SK-N-SH (cell line): ENCODE data around the gene DLG4. TPM values are rescaled to one million over a fixed set of nuclear protein-coding genes. Genes with fewer than 3 reads are reported as not detected.

Experiments used
- CTCF ChIA-PET: fragments of 300-600, 350-600 bp; formaldehyde crosslinking; extraction: SDS; loops from one replicate; lab custom pipeline; 2021; lab: Yijun Ruan, JAX
- POLR2A ChIA-PET: fragments of 350-600 bp; sonication (Branson Sonifier 250); formaldehyde crosslinking; extraction: SDS; loops from one replicate; lab custom pipeline; 2020; ENCODE audit warnings: antibody characterized with exemption, inconsistent platforms; lab: Yijun Ruan, JAX
- DNase-seq: peaks from one replicate; pipeline ENCODE4 v3.0.0; 2012
- H2AFZ ChIP-seq: fragments of 200-600 bp; sonication (generic); 2 replicates; pipeline ENCODE4 v1.8.1; 2016; ENCODE audit warnings: antibody characterized with exemption, mild to moderate bottlenecking, low read depth
- H3F3A ChIP-seq: fragments of 200-600 bp; sonication (generic); replicated peaks from 2 replicates; pipeline ENCODE3; 2016; ENCODE audit warnings: antibody characterized with exemption, mild to moderate bottlenecking; ENCODE audit not compliant: insufficient read depth
- H3K27ac ChIP-seq, 2 experiments: fragments of 200-500 bp in 1 of 2; fragments of 200-600 bp in 1 of 2; sonication (Bioruptor generic) in 1 of 2; sonication (generic), shearing (Covaris generic) in 1 of 2; 2 replicates each; pipeline versions ENCODE4 v1.5.1 to v1.6.1; 2014 to 2016; ENCODE audit warnings: low read depth in 2 of 2, inconsistent platforms in 1 of 2, low read length in 1 of 2, mild to moderate bottlenecking in 1 of 2, mixed read lengths in 1 of 2
- H3K27me3 ChIP-seq: fragments of 200-600 bp; sonication (generic), shearing (Covaris generic); 2 replicates; pipeline ENCODE4 v1.6.1; 2016; ENCODE audit warnings: mixed run types; ENCODE audit not compliant: insufficient read depth
- H3K36me3 ChIP-seq, 2 experiments: fragments of 200-500 bp in 1 of 2; fragments of 200-600 bp in 1 of 2; sonication (Bioruptor generic) in 1 of 2; sonication (generic) in 1 of 2; replicated peaks in 1 of 2; 2 replicates each; pipeline versions ENCODE3 to v1.5.1; 2014 to 2016; ENCODE audit warnings: low read length in 1 of 2, mild to moderate bottlenecking in 1 of 2; ENCODE audit not compliant: insufficient read depth in 2 of 2, control insufficient read depth in 1 of 2
- H3K4me1 ChIP-seq, 2 experiments: fragments of 200-500 bp in 1 of 2; fragments of 200-600 bp in 1 of 2; sonication (Bioruptor generic) in 1 of 2; sonication (generic), shearing (Covaris generic) in 1 of 2; 2 replicates each; pipeline versions ENCODE4 v1.5.1 to v1.6.1; 2014 to 2016; ENCODE audit warnings: low read depth in 1 of 2, low read length in 1 of 2, mixed run types in 1 of 2; ENCODE audit not compliant: insufficient read depth in 2 of 2, control insufficient read depth in 1 of 2
- H3K4me2 ChIP-seq: fragments of 200-600 bp; sonication (generic), shearing (Covaris generic); 2 replicates; pipeline ENCODE4 v1.6.1; 2017; ENCODE audit warnings: mixed run types
- H3K4me3 ChIP-seq, 2 experiments: fragments of 200-500 bp in 1 of 2; fragments of 200-600 bp in 1 of 2; sonication (Bioruptor generic) in 1 of 2; sonication (generic), shearing (Covaris generic) in 1 of 2; 2 replicates each; pipeline versions ENCODE4 v1.5.1 to v1.8.1; 2014 to 2016; ENCODE audit warnings: low read depth in 2 of 2, inconsistent platforms in 1 of 2, low read length in 1 of 2, mild to moderate bottlenecking in 1 of 2, mixed read lengths in 1 of 2, moderate library complexity in 1 of 2
- H3K79me2 ChIP-seq: fragments of 200-600 bp; sonication (generic); 2 replicates; pipeline ENCODE4 v1.8.1; 2017; ENCODE audit warnings: mild to moderate bottlenecking; ENCODE audit not compliant: insufficient read depth
- H3K9ac ChIP-seq: fragments of 200-600 bp; sonication (generic); 2 replicates; pipeline ENCODE4 v1.6.1; 2017; ENCODE audit warnings: mixed run types
- H3K9me2 ChIP-seq: fragments of 200-600 bp; sonication (generic); 2 replicates; pipeline ENCODE4 v1.6.1; 2017; ENCODE audit warnings: mixed run types
- H3K9me3 ChIP-seq: fragments of 200-600 bp; sonication (generic); 2 replicates; pipeline ENCODE4 v1.6.1; 2017; ENCODE audit warnings: mixed run types, mild to moderate bottlenecking, moderate library complexity
- H4K20me1 ChIP-seq: fragments of 200-600 bp; sonication (generic); 2 replicates; pipeline ENCODE4 v1.6.1; 2017; ENCODE audit warnings: mild to moderate bottlenecking, mixed run types; ENCODE audit not compliant: insufficient read depth
- CHD2 ChIP-seq: fragments of 150-350 bp; IDR thresholded peaks from 2 replicates; pipeline ENCODE4 v1.6.1; 2018; ENCODE audit warnings: low read length; ENCODE audit not compliant: partially characterized antibody
- ELF1 ChIP-seq: IDR thresholded peaks from 2 replicates; pipeline ENCODE4 v1.4.0; 2012
- EZH2phosphoT487 ChIP-seq: fragments of 200-600 bp; sonication (generic); IDR thresholded peaks from 2 replicates; pipeline ENCODE4 v1.6.1; 2017; ENCODE audit warnings: low read depth, mixed run types, mild to moderate bottlenecking, antibody characterized with exemption, moderate library complexity, borderline replicate concordance
- FOXM1 ChIP-seq: IDR thresholded peaks from 2 replicates; pipeline ENCODE4 v1.4.0; 2012; ENCODE audit warnings: low read depth, mild to moderate bottlenecking
- IRF3 ChIP-seq: fragments of 150-350 bp; IDR thresholded peaks from 2 replicates; pipeline ENCODE4 v1.6.1; 2016; ENCODE audit warnings: mild to moderate bottlenecking, low read depth, low read length
- MEF2A ChIP-seq: IDR thresholded peaks from 2 replicates; pipeline ENCODE4 v1.4.0; 2012; ENCODE audit warnings: low read depth, borderline replicate concordance
- MXI1 ChIP-seq: IDR thresholded peaks from 2 replicates; pipeline ENCODE4 v1.6.1; 2012; ENCODE audit warnings: mild to moderate bottlenecking, low read depth, low read length, improper control_type of control experiment
- NFIC ChIP-seq: IDR thresholded peaks from 2 replicates; pipeline ENCODE4 v1.4.0; 2012; ENCODE audit warnings: borderline replicate concordance
- SIN3A ChIP-seq: IDR thresholded peaks from 2 replicates; pipeline ENCODE4 v1.6.1; 2012; ENCODE audit warnings: low read depth, mild to moderate bottlenecking, low read length, moderate library complexity, borderline replicate concordance
- USF2 ChIP-seq: fragments of 150-350 bp; IDR thresholded peaks from 2 replicates; pipeline ENCODE4 v1.6.1; 2017; ENCODE audit warnings: antibody characterized with exemption, low read length, low read depth, borderline replicate concordance
- YY1 ChIP-seq: IDR thresholded peaks from 2 replicates; pipeline ENCODE4 v1.4.0; 2012; ENCODE audit warnings: low read depth, mild to moderate bottlenecking
- ZBTB33 ChIP-seq: IDR thresholded peaks from 2 replicates; pipeline ENCODE4 v1.4.0; 2012; ENCODE audit warnings: low read depth, borderline replicate concordance
- WGBS: methylation state at CpG from one replicate; pipeline ENCODE4 v1.1.6; 2017; ENCODE audit warnings: low lambda C conversion rate; 5-methylcytosine and 5-hydroxymethylcytosine counted together
- polyA plus RNA-seq, 3 experiments: library from polyadenylated mRNA; depleted of rRNA; stranded (reverse); fragments of >200 nt; gene quantifications; 2 replicates each; pipeline ENCODE4 v1.2.3, GENCODE V29; 2012

DLG4 gene
- polyA plus RNA-seq, 1 of the 3 experiments (the other 2 are of a cell fraction) = 30.5 TPM

GRCh38 chr17:7178973-7179316 lies 40.7 kb downstream of the DLG4 start:
- DNase-seq = no peak
- no peaks in the 10 kb centered on the region for H4K20me1 ChIP-seq
- H2AFZ ChIP-seq = no peak overlapping the region
- CTCF ChIA-PET = interaction anchor here (1.0 to 12.9 kb wide), 6 partner anchors 24 to 130 kb away, joined by 4 to 217 read pairs (median 14); partner anchors contain the start of gene SLC16A11
- H3K79me2 ChIP-seq = no peaks in the 10 kb centered on the region
- no peak for TF ChIP-seq NFIC
- TF ChIP-seq MEF2A = no peak
- TF ChIP-seq IRF3 = no peak
- no peak for TF ChIP-seq MXI1
- TF ChIP-seq CHD2 = no peak
- no peak for TF ChIP-seq YY1
- WGBS = 94% methylated on average over 11 of the region's 11 CpGs
- peaks cover 0 to 11% of the 10 kb centered on the region in 2 experiments; a peak in 1 of 4 replicates for H3K4me1 ChIP-seq
- H3K27me3 ChIP-seq = no peaks in the 10 kb centered on the region
- POLR2A ChIA-PET = interaction anchor here (0.6 kb wide), 1 partner anchor 18 kb away, joined by 3 read pairs; no protein-coding TSS in a partner anchor
- no peaks in the 10 kb centered on the region for H3K9me3 ChIP-seq
- peaks cover 3% of the 10 kb centered on the region for H3F3A ChIP-seq
- H3K4me2 ChIP-seq = no peak overlapping the region
- H3K9ac ChIP-seq = no peak overlapping the region
- H3K36me3 ChIP-seq = no peaks in the 10 kb centered on the region
- no peak overlapping the region for H3K27ac ChIP-seq
- no peaks in the 10 kb centered on the region for H3K9me2 ChIP-seq
- H3K4me3 ChIP-seq = no peak overlapping the region

- ChIA-PET POLR2A (interaction anchor here (1.2 to 1.5 kb wide), 3 partner anchors 10 to 20 kb away, joined by 3 to 5 read pairs (median 4); no protein-coding TSS in a partner anchor), CTCF (interaction anchor here (0.6 to 12.9 kb wide), 39 partner anchors 8 to 174 kb away, joined by 3 to 217 read pairs (median 7); partner anchors contain the start of genes ASGR2, CLEC10A, SLC16A11 and SLC2A4)
- Histone ChIP-seq H3K9ac (peak overlapping the region; percentile 35; the same call in 1 of the 2 replicates), H2AFZ (peak overlapping the region; percentile 68; the same call in 1 of the 2 replicates), H3K4me3 (peak overlapping the region; percentile 38 to 56), H3K4me2 (peak overlapping the region; percentile 93), H3K79me2 (no peaks in the 10 kb centered on the region), H3K36me3 (no peaks in the 10 kb centered on the region), H4K20me1 (no peaks in the 10 kb centered on the region), H3K4me1 (peaks cover 0 to 8% of the 10 kb centered on the region in 2 experiments; a peak in 1 of 4 replicates), H3F3A (peaks cover 3% of the 10 kb centered on the region), H3K9me2 (no peaks in the 10 kb centered on the region), H3K27me3 (no peaks in the 10 kb centered on the region), H3K27ac (no peak overlapping the region), H3K9me3 (no peaks in the 10 kb centered on the region)
- no peak for TF ChIP-seq USF2
- TF ChIP-seq FOXM1 = no peak
- no peak for TF ChIP-seq ZBTB33
- TF ChIP-seq IRF3 = no peak
- TF ChIP-seq ELF1 = no peak
- TF ChIP-seq EZH2phosphoT487 = no peak
- no peak for TF ChIP-seq SIN3A
- peak; percentile 70 for DNase-seq
- 25% methylated on average over 16 of the region's 18 CpGs for WGBS
These were observed 41.6 kb downstream of the DLG4 start for GRCh38 chr17:7177954-7178477.
